K562 (cell line): ENCODE measurements around the gene RHBDL3.

Experiments
- ATF1 ChIP-seq, 2 experiments: fragments of 450-650 bp in 1 of 2; IDR thresholded peaks; 2 replicates each; pipeline ENCODE4 v1.6.1; 2016; ENCODE audit warnings: missing compliant biosample characterization in 1 of 2, missing genetic modification characterization in 1 of 2
- CTCF ChIP-seq, 3 experiments: IDR thresholded peaks in 2 of 3; conservative IDR thresholded peaks in 1 of 3; 2 replicates each; pipeline ENCODE4 v1.5.1; 2011 to 2012; ENCODE audit warnings: low read length in 3 of 3, mild to moderate bottlenecking in 3 of 3, control low read depth in 2 of 3, improper control_type of control experiment in 1 of 3, inconsistent platforms in 1 of 3, low read depth in 1 of 3, mixed read lengths in 1 of 3, moderate library complexity in 1 of 3; ENCODE audit not compliant: insufficient read depth in 2 of 3
- NONO ChIP-seq, 2 experiments: fragments of 200-400 bp in 1 of 2; fragments of 450-650 bp in 1 of 2; formaldehyde crosslinking in 1 of 2; IDR thresholded peaks; 2 replicates each; pipeline ENCODE4 v1.6.1; 2017; ENCODE audit warnings: low read depth in 2 of 2, mild to moderate bottlenecking in 2 of 2, moderate library complexity in 2 of 2, low read length in 1 of 2
- NRF1 ChIP-seq, 2 experiments: fragments of 450-650 bp; IDR thresholded peaks in 1 of 2; conservative IDR thresholded peaks in 1 of 2; 2 replicates each; pipeline ENCODE4 v1.6.1; 2014; ENCODE audit warnings: mild to moderate bottlenecking in 2 of 2
- PATZ1 ChIP-seq: fragments of 250-450 bp; sonication (Bioruptor Pico); IDR thresholded peaks from 2 replicates; pipeline ENCODE4 v1.5.0; 2020; ENCODE audit warnings: mild to moderate bottlenecking, borderline replicate concordance
- PHF8 ChIP-seq: fragments of 200-600 bp; sonication (generic); IDR thresholded peaks from 2 replicates; pipeline ENCODE4 v1.6.1; 2012; ENCODE audit warnings: mixed run types, mild to moderate bottlenecking, inconsistent platforms, low read length, moderate library complexity, borderline replicate concordance
- RAD21 ChIP-seq, 2 experiments: fragments of 250-450 bp in 1 of 2; fragments of 450-650 bp in 1 of 2; sonication (Bioruptor Pico) in 1 of 2; formaldehyde crosslinking in 1 of 2; IDR thresholded peaks in 1 of 2; conservative IDR thresholded peaks in 1 of 2; 2 replicates each; pipeline versions ENCODE4 v1.4.0 to v1.8.0; 2020 to 2022; ENCODE audit warnings: mild to moderate bottlenecking in 2 of 2, moderate library complexity in 1 of 2
- SMARCC2 ChIP-seq: fragments of 450-650 bp; IDR thresholded peaks from 2 replicates; pipeline ENCODE4 v1.6.1; 2017; ENCODE audit warnings: antibody characterized with exemption, moderate library complexity, mild to moderate bottlenecking, low read depth
- ZBTB1 ChIP-seq: sonication (generic); formaldehyde crosslinking; IDR thresholded peaks from 2 replicates; pipeline ENCODE4 v1.8.1; 2023; ENCODE audit warnings: missing genetic modification reagents, low read depth, mild to moderate bottlenecking, borderline replicate concordance
- ZNF175 ChIP-seq: fragments of 200-800 bp; sonication (Bioruptor generic); IDR thresholded peaks from 2 replicates; pipeline ENCODE4 v1.6.1; 2016; ENCODE audit warnings: low read depth, mild to moderate bottlenecking, missing genetic modification characterization, missing compliant biosample characterization
- ZNF77 ChIP-seq: fragments of 250-450 bp; sonication (Bioruptor Pico); IDR thresholded peaks from 2 replicates; pipeline ENCODE4 v1.5.0; 2020
- ZZZ3 ChIP-seq: fragments of 450-650 bp; IDR thresholded peaks from 2 replicates; pipeline ENCODE4 v1.6.1; 2016; ENCODE audit warnings: antibody characterized with exemption, mild to moderate bottlenecking, moderate library complexity

GRCh38 chr17:32259586-32259985, 6.0 kb upstream of the RHBDL3 start:
- TF ChIP-seq NRF1 (conservative IDR thresholded peaks at IDR 0.05 in 1 of 2, IDR thresholded peaks at IDR 0.05 in 1 of 2) (no peak), CTCF (IDR thresholded peaks at IDR 0.05 in 2 of 3, conservative IDR thresholded peaks at IDR 0.05 in 1 of 3; ENCODE audit: insufficient read depth in 2 of 3, low read depth in 1 of 3, low read length in 3 of 3) (no peak), ZBTB1 (CRISPR knock-in tag) (no peak), ZZZ3 (no peak), ZNF175 (CRISPR knock-in tag) (no peak), RAD21 (CRISPR knock-in tag; conservative IDR thresholded peaks at IDR 0.05 in 1 of 2, IDR thresholded peaks at IDR 0.05 in 1 of 2) (no peak), PHF8 (no peak), PATZ1 (CRISPR knock-in tag) (no peak), ATF1 (CRISPR knock-in tag; IDR thresholded peaks at IDR 0.05) (no peak), ATF1 (tag; IDR thresholded peaks at IDR 0.05) (no peak), ZNF77 (CRISPR knock-in tag) (no peak), NONO (IDR thresholded peaks at IDR 0.05; ENCODE audit: low read depth in 2 of 2, low read length in 1 of 2) (no peak), SMARCC2 (no peak)
